Cardiac muscle cell (in vitro differentiated cells and primary cell): ENCODE measurements around the gene SOX5. TPM values are rescaled to one million over a fixed set of nuclear protein-coding genes. Genes with fewer than 3 reads are reported as not detected.

Experiments
- DNase-seq, 2 donors: peaks; one replicate each; pipeline versions ENCODE4 v3.0.0 to v3.0.0-alpha.2; 2010 to 2017; ENCODE audit warnings: low read depth in 1 of 2, low spot score in 1 of 2
- H3K27ac ChIP-seq: fragments of 200-600 bp; sonication (generic); 2 replicates; pipeline ENCODE4 v1.5.1; 2016
- H3K27me3 ChIP-seq: fragments of 200-600 bp; sonication (generic); 2 replicates; pipeline ENCODE4 v1.6.0; 2016; ENCODE audit warnings: control low read depth
- H3K36me3 ChIP-seq: fragments of 200-600 bp; sonication (generic); 2 replicates; pipeline ENCODE4 v1.5.1; 2016; ENCODE audit warnings: control low read depth
- H3K4me1 ChIP-seq: fragments of 200-600 bp; sonication (generic); 2 replicates; pipeline ENCODE4 v1.8.1; 2017; ENCODE audit warnings: low read depth, mild to moderate bottlenecking, mixed run types
- H3K4me3 ChIP-seq: fragments of 200-600 bp; sonication (generic); 2 replicates; pipeline ENCODE4 v1.5.1; 2016; ENCODE audit warnings: mild to moderate bottlenecking
- H3K9me3 ChIP-seq: fragments of 200-600 bp; sonication (generic); 2 replicates; pipeline ENCODE4 v1.5.1; 2017; ENCODE audit warnings: low read depth, mild to moderate bottlenecking, control low read depth
- polyA plus RNA-seq: library from polyadenylated mRNA; unstranded; fragments of >200 nt; fragmentation: Nextera tagmentation; extraction: Ambion mirVana; gene quantifications from 2 replicates; pipeline ENCODE4 v1.2.1, GENCODE V29; 2016
- total RNA-seq: library from RNA; depleted of rRNA; stranded (reverse); fragments of >200 nt; gene quantifications from 2 replicates; pipeline ENCODE4 v1.2.3, GENCODE V29; 2016
- TF ChIP-seq, protein P1 (sequence below): IDR thresholded peaks from 2 replicates; pipeline ENCODE4 v1.5.1; 2012; ENCODE audit warnings: low read depth, mild to moderate bottlenecking, low read length

Gene SOX5
- total and polyA plus RNA-seq, 2 experiments from 2014 or later, result 6.8 to 11.9 TPM

DNA sequence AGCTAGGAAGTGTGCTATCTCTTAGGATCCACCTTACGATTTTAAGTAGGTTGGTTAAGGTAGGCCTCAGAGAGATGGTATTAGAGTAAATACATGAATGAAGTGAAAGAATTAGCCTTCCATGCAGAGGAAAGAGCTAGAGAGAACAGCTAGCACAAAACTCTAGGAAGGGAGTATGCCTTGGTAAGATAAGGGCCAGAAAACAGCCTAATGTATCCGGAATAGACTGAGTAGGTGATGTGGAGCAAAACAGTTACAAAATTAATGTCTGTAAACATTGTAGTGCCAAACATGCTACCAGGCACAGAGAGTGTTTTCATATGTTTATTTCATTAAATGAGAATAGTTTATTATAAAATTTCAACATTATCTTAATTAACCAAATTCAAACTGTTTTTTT, 315.1 kb downstream of the SOX5 start:
- Histone ChIP-seq H3K9me3 (no peaks in the 10 kb centered on the region), H3K27ac (no peak overlapping the region), H3K4me3 (no peak overlapping the region), H3K36me3 (no peaks in the 10 kb centered on the region), H3K4me1 (peaks cover 6% of the 10 kb centered on the region), H3K27me3 (no peaks in the 10 kb centered on the region)
- DNase-seq, result no peak
- TF ChIP-seq, protein P1, sequence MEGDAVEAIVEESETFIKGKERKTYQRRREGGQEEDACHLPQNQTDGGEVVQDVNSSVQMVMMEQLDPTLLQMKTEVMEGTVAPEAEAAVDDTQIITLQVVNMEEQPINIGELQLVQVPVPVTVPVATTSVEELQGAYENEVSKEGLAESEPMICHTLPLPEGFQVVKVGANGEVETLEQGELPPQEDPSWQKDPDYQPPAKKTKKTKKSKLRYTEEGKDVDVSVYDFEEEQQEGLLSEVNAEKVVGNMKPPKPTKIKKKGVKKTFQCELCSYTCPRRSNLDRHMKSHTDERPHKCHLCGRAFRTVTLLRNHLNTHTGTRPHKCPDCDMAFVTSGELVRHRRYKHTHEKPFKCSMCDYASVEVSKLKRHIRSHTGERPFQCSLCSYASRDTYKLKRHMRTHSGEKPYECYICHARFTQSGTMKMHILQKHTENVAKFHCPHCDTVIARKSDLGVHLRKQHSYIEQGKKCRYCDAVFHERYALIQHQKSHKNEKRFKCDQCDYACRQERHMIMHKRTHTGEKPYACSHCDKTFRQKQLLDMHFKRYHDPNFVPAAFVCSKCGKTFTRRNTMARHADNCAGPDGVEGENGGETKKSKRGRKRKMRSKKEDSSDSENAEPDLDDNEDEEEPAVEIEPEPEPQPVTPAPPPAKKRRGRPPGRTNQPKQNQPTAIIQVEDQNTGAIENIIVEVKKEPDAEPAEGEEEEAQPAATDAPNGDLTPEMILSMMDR, result no peak

GRCh38 chr12:23631786-23632377, 317.6 kb downstream of the SOX5 start:
- Histone ChIP-seq H3K27ac (no peak overlapping the region), H3K4me1 (no peaks in the 10 kb centered on the region), H3K27me3 (no peaks in the 10 kb centered on the region), H3K36me3 (no peaks in the 10 kb centered on the region), H3K9me3 (no peaks in the 10 kb centered on the region), H3K4me3 (no peak overlapping the region)
- DNase-seq, result no peak
- TF ChIP-seq, protein P1, result no peak

- H3K4me1 ChIP-seq, result no peaks in the 10 kb centered on the region
- no peaks in the 10 kb centered on the region for H3K27me3 ChIP-seq
- no peaks in the 10 kb centered on the region for H3K9me3 ChIP-seq
- no peak overlapping the region for H3K27ac ChIP-seq
- TF ChIP-seq, protein P1, result no peak
- no peak for DNase-seq
- no peak overlapping the region for H3K4me3 ChIP-seq
- no peaks in the 10 kb centered on the region for H3K36me3 ChIP-seq
These were observed 318.9 kb downstream of the SOX5 start for GRCh38 chr12:23630524-23630923.

- DNase-seq, result no peak
- H3K9me3 ChIP-seq, result no peaks in the 10 kb centered on the region
- no peak overlapping the region for H3K4me3 ChIP-seq
- no peak overlapping the region for H3K27ac ChIP-seq
- no peaks in the 10 kb centered on the region for H3K4me1 ChIP-seq
- no peaks in the 10 kb centered on the region for H3K36me3 ChIP-seq
- TF ChIP-seq, protein P1, result no peak
- H3K27me3 ChIP-seq, result no peaks in the 10 kb centered on the region
These were observed 320.7 kb downstream of the SOX5 start for GRCh38 chr12:23628806-23629205.

DNA sequence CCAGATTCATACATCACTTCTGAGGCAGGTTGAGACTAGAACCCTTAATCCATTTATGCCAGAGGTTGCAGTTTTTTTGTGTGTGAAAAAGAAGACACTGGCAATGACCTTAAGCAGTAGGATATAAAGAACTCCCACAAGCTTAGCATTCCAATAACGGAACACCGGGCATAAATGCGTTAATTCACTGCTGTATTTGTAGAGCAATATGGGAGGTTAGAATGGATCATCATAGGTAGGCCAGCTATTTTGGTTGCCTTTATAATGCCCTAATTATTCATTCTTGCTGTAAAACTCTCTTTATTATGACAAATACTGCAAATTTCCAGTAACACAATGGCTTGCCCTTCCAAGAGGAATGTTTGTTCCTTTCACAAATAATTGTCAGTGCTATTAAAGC, 322.7 kb downstream of the SOX5 start:
- Histone ChIP-seq H3K4me3 (no peak overlapping the region), H3K27ac (no peak overlapping the region), H3K4me1 (no peaks in the 10 kb centered on the region), H3K9me3 (no peaks in the 10 kb centered on the region), H3K27me3 (no peaks in the 10 kb centered on the region), H3K36me3 (no peaks in the 10 kb centered on the region)
- no peak for DNase-seq
- TF ChIP-seq, protein P1, result no peak

DNA sequence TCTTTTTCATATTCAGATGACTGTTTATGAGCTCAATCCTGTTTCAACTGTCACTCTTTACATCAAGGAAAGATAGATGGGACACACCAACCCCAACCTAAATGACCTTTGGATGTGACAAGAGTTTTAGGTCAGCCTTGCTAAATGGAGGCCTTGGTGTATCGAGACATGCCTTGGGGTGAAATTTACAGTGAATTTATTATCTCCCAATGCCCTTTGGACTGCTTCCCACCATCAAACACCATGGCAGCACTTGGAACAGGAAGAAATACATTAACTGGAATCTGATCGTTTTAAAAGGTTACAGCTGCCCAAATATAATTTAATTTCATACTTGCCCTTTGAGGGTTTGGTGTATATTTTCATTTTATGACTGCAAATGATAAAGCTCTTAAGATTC, 327.6 kb downstream of the SOX5 start:
- no peak overlapping the region for H3K4me3 ChIP-seq
- H3K36me3 ChIP-seq, result no peaks in the 10 kb centered on the region
- H3K9me3 ChIP-seq, result no peaks in the 10 kb centered on the region
- H3K4me1 ChIP-seq, result no peaks in the 10 kb centered on the region
- TF ChIP-seq, protein P1, result no peak
- DNase-seq, result no peak
- H3K27me3 ChIP-seq, result no peaks in the 10 kb centered on the region
- no peak overlapping the region for H3K27ac ChIP-seq
